Erythroblast (primary cell): ENCODE measurements around the gene TAGLN2.
A peak's percentile ranks its signal among the peaks of the same experiment; 100 is the strongest.

Experiments used
- DNase-seq, 2 experiments: peaks; one replicate each; lab custom pipeline; 2025; lab: John Stamatoyannopoulos, UW
- GATA1 ChIP-seq: IDR thresholded peaks from 2 replicates; pipeline ENCODE4 v1.6.1; 2011; ENCODE audit warnings: low read depth, mild to moderate bottlenecking, control low read depth, low read length, moderate library complexity
- POLR2A ChIP-seq: IDR thresholded peaks from 2 replicates; pipeline ENCODE4 v1.6.1; 2011; ENCODE audit warnings: mild to moderate bottlenecking, low read length

Gene TAGLN2

GRCh38 chr1:159884296-159884695 is 41.0 kb downstream of the TAGLN2 start:
- TF ChIP-seq GATA1: no peak
- no peak for TF ChIP-seq POLR2A
- no peak for DNase-seq

GRCh38 chr1:159883134-159883533 is 42.2 kb downstream of the TAGLN2 start:
- TF ChIP-seq GATA1 (no peak), POLR2A (no peak)
- DNase-seq: no peak

- TF ChIP-seq POLR2A (no peak), GATA1 (no peak)
- no peak for DNase-seq
Measured at GRCh38 chr1:159882527-159882862, 42.8 kb downstream of the TAGLN2 start.

- TF ChIP-seq POLR2A (no peak), GATA1 (no peak)
- DNase-seq: peak; percentile 20 to 69
Measured at GRCh38 chr1:159881622-159882526, 43.4 kb downstream of the TAGLN2 start.

GRCh38 chr1:159880430-159880829 is 44.9 kb downstream of the TAGLN2 start:
- peak in 1 of 2 experiments; percentile 59 for DNase-seq
- TF ChIP-seq GATA1 (no peak), POLR2A (no peak)

GRCh38 chr1:159879977-159880376 is 45.3 kb downstream of the TAGLN2 start:
- no peak for TF ChIP-seq GATA1
- TF ChIP-seq POLR2A: no peak
- DNase-seq: peak; percentile 60 to 82

GRCh38 chr1:159879136-159879535 is 46.2 kb downstream of the TAGLN2 start:
- DNase-seq: no peak
- TF ChIP-seq POLR2A (no peak), GATA1 (no peak)

GRCh38 chr1:159877695-159878444 is 47.4 kb downstream of the TAGLN2 start:
- no peak for TF ChIP-seq GATA1
- peak; percentile 11 to 42 for DNase-seq

- no peak for DNase-seq
- no peak for TF ChIP-seq GATA1
Measured at GRCh38 chr1:159873530-159874143, 51.7 kb downstream of the TAGLN2 start.

GRCh38 chr1:159872891-159873290 is 52.4 kb downstream of the TAGLN2 start:
- no peak for DNase-seq
- no peak for TF ChIP-seq POLR2A
- no peak for TF ChIP-seq GATA1

GRCh38 chr1:159870704-159871103 is 54.6 kb downstream of the TAGLN2 start:
- no peak for TF ChIP-seq GATA1
- no peak for TF ChIP-seq POLR2A
- DNase-seq: no peak

GRCh38 chr1:159869607-159870006 is 55.7 kb downstream of the TAGLN2 start:
- no peak for DNase-seq
- no peak for TF ChIP-seq POLR2A
- no peak for TF ChIP-seq GATA1

- TF ChIP-seq GATA1 (no peak), POLR2A (no peak)
- DNase-seq: peak in 1 of 2 experiments; percentile 8
Measured at GRCh38 chr1:159869173-159869572, 56.1 kb downstream of the TAGLN2 start.

GRCh38 chr1:159868766-159869165 is 56.5 kb downstream of the TAGLN2 start:
- no peak for DNase-seq
- TF ChIP-seq GATA1 (no peak), POLR2A (no peak)
